Activated naive CD4-positive, alpha-beta T cell treated with anti-CD3 and anti-CD28 coated beads for 36 hours (primary cell): ENCODE measurements around the gene LYPLA2. TPM values are rescaled to one million over a fixed set of nuclear protein-coding genes. Genes with fewer than 3 reads are reported as not detected.
"Not testable (repeated sequence)": the region's sequence is repeated elsewhere in the genome, so short reads cannot be mapped to it uniquely, and the experiment has no call there.

ENCODE experiments used
- CTCF ChIA-PET: fragments of 350-600 bp; sonication (Branson Sonifier 250); formaldehyde crosslinking; loops from one replicate; lab custom pipeline; 2021; ENCODE audit warnings: antibody characterized with exemption; lab: Charles Lee
- DNase-seq: peaks from one replicate; pipeline ENCODE4 v3.0.0-alpha.2; 2020
- H3K27ac Mint-ChIP-seq: one replicate; pipeline ENCODE4 v1.8.0; 2021; ENCODE audit warnings: mild to moderate bottlenecking, mixed read lengths
- H3K27me3 Mint-ChIP-seq: one replicate; pipeline ENCODE4 v1.8.0; 2021; ENCODE audit warnings: low read depth, mixed read lengths
- H3K36me3 Mint-ChIP-seq: one replicate; pipeline ENCODE4 v1.8.0; 2021; ENCODE audit warnings: low read depth, mixed read lengths
- H3K4me1 Mint-ChIP-seq: one replicate; pipeline ENCODE4 v1.8.0; 2021; ENCODE audit warnings: low read depth, mixed read lengths
- H3K4me3 Mint-ChIP-seq: one replicate; pipeline ENCODE4 v1.8.0; 2021; ENCODE audit warnings: mild to moderate bottlenecking, moderate library complexity, mixed read lengths
- H3K9me3 Mint-ChIP-seq: one replicate; pipeline ENCODE4 v1.8.0; 2021; ENCODE audit warnings: mixed read lengths
- intact Hi-C: fragments of 100-400 bp; cut with micrococcal nuclease; formaldehyde crosslinking; loops from one replicate; pipeline ENCODE4 v1.15.1; 2023
- total RNA-seq, 2 experiments: library from RNA; stranded (reverse); gene quantifications; one replicate each; pipeline ENCODE4 v1.2.3, GENCODE V29; 2021

LYPLA2 gene
- total RNA-seq, 2 experiments from 2014 or later, result 48.1 to 49.7 TPM

DNA sequence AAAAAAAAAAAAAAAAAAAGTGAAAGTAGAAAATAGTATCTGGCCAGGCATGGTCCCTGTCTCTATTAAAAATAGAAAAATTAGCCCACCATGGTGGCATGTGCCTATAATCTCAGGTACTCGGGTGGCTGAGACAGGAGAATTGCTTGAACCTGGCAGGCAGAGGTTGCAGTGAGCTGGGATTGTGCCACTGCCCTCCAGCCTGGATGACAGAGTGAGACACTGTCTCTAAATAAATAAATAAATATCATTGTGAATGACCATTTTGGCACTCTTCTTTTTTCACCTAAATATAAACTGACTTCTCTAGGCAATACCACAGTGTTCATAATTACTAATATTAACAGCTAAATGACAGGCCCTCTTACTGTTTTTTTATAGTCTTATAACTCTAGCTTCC lies 33.1 kb upstream of the LYPLA2 start:
- CTCF ChIA-PET, result interaction anchor here (0.6 to 0.8 kb wide), 3 partner anchors 152 to 298 kb away, joined by 3 to 6 read pairs (median 3); no protein-coding TSS in a partner anchor
- no peak for DNase-seq
- no peak overlapping the region for H3K4me3 Mint-ChIP-seq
- no peaks in the 10 kb centered on the region for H3K27me3 Mint-ChIP-seq
- peaks cover 40% of the 10 kb centered on the region for H3K36me3 Mint-ChIP-seq
- H3K27ac Mint-ChIP-seq, result no peak overlapping the region
- intact Hi-C loops, result no loop called here
- H3K4me1 Mint-ChIP-seq, result no peaks in the 10 kb centered on the region
- H3K9me3 Mint-ChIP-seq, result no peaks in the 10 kb centered on the region

- DNase-seq, result no peak
- Mint-ChIP-seq H3K27ac (no peak overlapping the region), H3K4me1 (no peaks in the 10 kb centered on the region), H3K36me3 (peaks cover 31% of the 10 kb centered on the region), H3K9me3 (no peaks in the 10 kb centered on the region), H3K4me3 (no peak overlapping the region), H3K27me3 (no peaks in the 10 kb centered on the region)
- CTCF ChIA-PET, result interaction anchor here (0.6 kb wide), 1 partner anchor 13 kb away, joined by 3 read pairs; no protein-coding TSS in a partner anchor
- intact Hi-C loops, result no loop called here
Measured at GRCh38 chr1:23759277-23759676, 31.7 kb upstream of the LYPLA2 start.

- H3K36me3 Mint-ChIP-seq, result peaks cover 16% of the 10 kb centered on the region
Measured at GRCh38 chr1:23763041-23763577, 27.8 kb upstream of the LYPLA2 start.

DNA sequence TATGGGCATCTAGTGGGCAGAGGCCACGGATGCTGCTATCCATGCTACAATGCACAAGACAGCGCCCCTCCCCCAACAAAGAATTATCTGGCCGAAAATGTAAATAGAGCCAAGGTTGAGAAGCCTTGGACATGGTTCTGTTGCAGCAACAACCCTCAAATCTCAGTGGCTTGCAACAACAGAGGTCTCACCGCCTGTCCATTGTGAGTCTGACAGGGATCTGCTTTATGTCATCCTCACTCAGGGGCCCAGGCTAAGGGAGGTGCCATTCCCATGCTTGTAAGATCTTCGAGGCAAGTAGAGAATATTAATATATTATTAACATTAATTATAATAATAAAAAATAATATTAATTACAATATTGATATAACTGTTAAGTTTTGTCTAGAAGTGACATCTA lies 22.2 kb upstream of the LYPLA2 start:
- no peak for DNase-seq
- Mint-ChIP-seq H3K27ac (no peak overlapping the region), H3K9me3 (no peaks in the 10 kb centered on the region), H3K4me1 (peaks cover 9% of the 10 kb centered on the region), H3K27me3 (no peaks in the 10 kb centered on the region), H3K36me3 (peaks cover 2% of the 10 kb centered on the region), H3K4me3 (no peak overlapping the region)
- CTCF ChIA-PET, result no interaction called here
- intact Hi-C loops, result no loop called here

More at GRCh38 chr1:23763041-23763577, 27.8 kb upstream of the LYPLA2 start:
- CTCF ChIA-PET, result interaction anchor here (0.7 to 0.9 kb wide), 5 partner anchors 9 to 824 kb away, joined by 3 to 10 read pairs (median 4); no protein-coding TSS in a partner anchor
- intact Hi-C loops, result no loop called here
- H3K27me3 Mint-ChIP-seq, result no peaks in the 10 kb centered on the region
- no peak overlapping the region for H3K4me3 Mint-ChIP-seq
- no peak for DNase-seq
- H3K9me3 Mint-ChIP-seq, result no peaks in the 10 kb centered on the region
- no peaks in the 10 kb centered on the region for H3K4me1 Mint-ChIP-seq
- H3K27ac Mint-ChIP-seq, result no peak overlapping the region

GRCh38 chr1:23772049-23772853 lies 18.7 kb upstream of the LYPLA2 start:
- peak; percentile 95 for DNase-seq
- Mint-ChIP-seq H3K4me1 (peaks cover 31% of the 10 kb centered on the region), H3K9me3 (no peaks in the 10 kb centered on the region), H3K27ac (no peak overlapping the region), H3K36me3 (peaks cover 1% of the 10 kb centered on the region), H3K4me3 (no peak overlapping the region), H3K27me3 (no peaks in the 10 kb centered on the region)
- intact Hi-C loops, result loop anchor here (1.0 kb wide), 2 partner anchors 96 to 144 kb away; partner anchors contain the start of gene FUCA1
- CTCF ChIA-PET, result interaction anchor here (0.6 to 2.7 kb wide), 37 partner anchors 8 to 1144 kb away, joined by 3 to 23 read pairs (median 4); partner anchors contain the start of genes CNR2, ELOA, GALE and HMGCL

DNA sequence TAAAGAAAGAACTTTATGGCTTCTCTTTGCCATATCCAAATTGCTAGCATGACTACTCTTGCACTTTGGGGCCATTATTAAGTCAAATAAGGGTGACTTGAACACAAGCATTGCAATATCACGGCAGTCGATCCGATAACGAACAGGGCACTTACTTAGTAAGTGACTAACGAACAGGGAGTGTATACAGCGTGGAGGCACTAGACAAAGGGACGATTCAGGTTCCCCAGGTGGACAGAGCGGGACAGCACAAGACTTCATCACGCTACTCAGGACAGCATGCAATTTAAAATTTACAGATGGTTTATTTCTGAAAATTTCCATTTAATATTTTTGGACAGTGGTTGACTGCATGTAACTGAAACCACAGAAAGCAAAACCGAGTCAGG lies 18.1 kb upstream of the LYPLA2 start:
- H3K27me3 Mint-ChIP-seq, result no peaks in the 10 kb centered on the region
- H3K4me1 Mint-ChIP-seq, result peaks cover 33% of the 10 kb centered on the region
- CTCF ChIA-PET, result no interaction called here
- intact Hi-C loops, result loop anchor here (1.0 kb wide), 2 partner anchors 95 to 143 kb away; partner anchors contain the start of gene FUCA1
- H3K9me3 Mint-ChIP-seq, result no peaks in the 10 kb centered on the region
- H3K4me3 Mint-ChIP-seq, result no peak overlapping the region
- H3K27ac Mint-ChIP-seq, result no peak overlapping the region
- no peak for DNase-seq
- H3K36me3 Mint-ChIP-seq, result peaks cover 1% of the 10 kb centered on the region

DNA sequence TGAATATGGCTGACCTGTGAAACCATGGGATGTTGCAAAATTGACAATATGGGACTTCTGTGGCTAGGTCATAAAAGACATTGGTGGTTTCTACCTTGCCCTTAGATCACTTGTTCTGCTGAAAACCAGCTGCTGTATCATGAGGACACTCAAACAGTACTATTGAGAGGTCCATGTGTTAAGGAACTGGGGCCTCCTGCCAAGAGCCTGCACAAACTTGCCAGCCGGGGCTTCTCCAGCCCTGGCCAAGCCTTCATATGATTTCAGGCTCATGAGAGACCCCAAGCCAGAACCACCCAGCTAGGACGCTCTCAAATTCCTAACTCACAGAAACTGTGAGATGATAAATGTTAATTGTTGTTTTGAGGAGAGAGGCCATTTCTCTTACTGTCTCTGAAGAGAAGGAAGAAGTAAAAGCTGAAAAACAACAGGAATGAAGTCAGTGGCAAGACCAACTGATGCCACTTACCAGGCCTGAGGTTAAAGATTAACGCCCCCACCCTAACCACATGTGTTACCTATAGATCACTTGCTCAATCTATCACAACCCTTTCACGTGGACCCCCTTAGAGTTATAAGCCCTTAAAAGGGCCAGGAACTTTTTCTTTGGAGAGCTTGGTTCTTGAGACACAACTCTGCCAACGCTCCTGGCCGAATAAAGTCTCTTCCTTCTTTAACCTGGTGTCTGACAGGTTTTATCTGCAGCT lies 16.6 kb upstream of the LYPLA2 start:
- CTCF ChIA-PET, result interaction anchor here (0.6 to 2.0 kb wide), 6 partner anchors 10 to 142 kb away, joined by 3 to 9 read pairs (median 4); no protein-coding TSS in a partner anchor
- intact Hi-C loops, result no loop called here
- Mint-ChIP-seq H3K4me1 (peaks cover 38% of the 10 kb centered on the region), H3K27me3 (no peaks in the 10 kb centered on the region), H3K4me3 (no peak overlapping the region), H3K36me3 (peaks cover 1% of the 10 kb centered on the region), H3K9me3 (no peaks in the 10 kb centered on the region), H3K27ac (peak overlapping the region; percentile 30)
- no peak for DNase-seq

DNA sequence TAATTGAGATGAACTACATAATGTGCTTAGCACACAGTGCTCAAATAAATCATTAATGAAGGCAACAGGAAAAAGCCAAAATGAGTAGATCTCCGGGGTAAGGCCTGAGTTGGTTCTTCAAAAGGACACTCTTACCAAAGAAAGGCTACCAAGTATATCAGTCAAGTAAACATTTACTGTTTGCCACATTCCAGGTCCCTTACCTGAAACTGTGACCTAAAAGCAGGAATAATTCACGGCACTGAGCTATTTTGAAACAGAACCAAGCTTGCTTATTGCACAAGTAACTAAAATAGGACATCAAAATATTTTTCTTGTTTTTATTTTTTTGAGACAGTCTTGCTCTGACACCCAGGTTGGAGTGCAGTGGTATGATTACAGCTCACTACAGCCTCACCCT lies 14.7 kb upstream of the LYPLA2 start:
- no peak overlapping the region for H3K4me3 Mint-ChIP-seq
- H3K9me3 Mint-ChIP-seq, result no peaks in the 10 kb centered on the region
- no peaks in the 10 kb centered on the region for H3K27me3 Mint-ChIP-seq
- CTCF ChIA-PET, result interaction anchor here (0.6 to 2.0 kb wide), 4 partner anchors 9 to 140 kb away, joined by 3 to 9 read pairs (median 5); partner anchors contain the start of gene RPL11
- peaks cover 51% of the 10 kb centered on the region for H3K4me1 Mint-ChIP-seq
- H3K27ac Mint-ChIP-seq, result no peak overlapping the region
- no peak for DNase-seq
- intact Hi-C loops, result no loop called here
- peaks cover 7% of the 10 kb centered on the region for H3K36me3 Mint-ChIP-seq

DNA sequence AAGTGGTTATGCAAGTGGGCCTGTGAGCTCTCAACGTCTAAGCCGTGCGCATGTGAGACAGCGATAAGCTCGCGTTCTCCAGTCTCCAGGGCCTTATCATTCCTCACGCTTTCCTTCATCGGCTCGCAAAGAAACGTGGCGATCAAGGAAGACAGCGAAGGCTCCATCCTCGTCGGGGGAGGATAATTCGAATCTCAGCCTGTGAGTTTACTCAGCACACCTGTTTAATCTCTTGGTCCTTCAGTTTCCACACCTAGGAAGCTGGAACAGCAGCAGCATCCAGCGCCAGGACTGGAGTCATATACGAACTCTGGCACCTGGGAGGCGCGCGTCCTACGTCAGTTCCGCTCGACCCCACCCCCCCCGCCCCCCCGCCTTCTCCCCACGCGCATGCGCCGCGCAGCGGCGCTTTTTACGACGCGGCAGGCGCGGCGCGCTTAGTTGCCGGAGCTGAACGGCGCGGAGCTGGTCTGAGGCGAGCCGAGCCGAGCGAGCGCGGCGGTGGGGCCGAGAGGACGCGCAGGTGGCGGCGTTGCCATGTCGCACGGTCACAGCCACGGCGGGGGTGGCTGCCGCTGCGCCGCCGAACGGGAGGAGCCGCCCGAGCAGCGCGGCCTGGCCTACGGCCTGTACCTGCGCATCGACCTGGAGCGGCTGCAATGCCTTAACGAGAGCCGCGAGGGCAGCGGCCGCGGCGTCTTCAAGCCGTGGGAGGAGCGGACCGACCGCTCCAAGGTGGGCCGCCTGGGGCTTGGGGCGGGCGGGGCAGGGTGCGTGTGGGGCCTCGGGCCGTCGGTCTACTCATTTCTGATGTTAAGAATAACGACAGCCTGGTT lies 12.7 kb upstream of the LYPLA2 start, which contains the start of gene PITHD1:
Gene PITHD1, plus strand, starts transcription at position 440 of the 836 bp plus-strand sequence. Its CDS starts 98 bp downstream, at position 538.
- no peaks in the 10 kb centered on the region for H3K27me3 Mint-ChIP-seq
- H3K27ac Mint-ChIP-seq, result peak within 1 kb of the TSS; percentile 88
- intact Hi-C loops, result loop anchor here (1.0 to 2.0 kb wide), 5 partner anchors 13 to 181 kb away; partner anchors contain the start of genes GALE, HMGCL, LYPLA2 and PNRC2
- DNase-seq, result peak; percentile 81
- H3K4me3 Mint-ChIP-seq, result peak within 1 kb of the TSS; percentile 86
- no peaks in the 10 kb centered on the region for H3K9me3 Mint-ChIP-seq
- peaks cover 14% of the 10 kb centered on the region for H3K36me3 Mint-ChIP-seq
- CTCF ChIA-PET, result interaction anchor here (0.6 to 1.8 kb wide), 4 partner anchors 33 to 186 kb away, joined by 3 to 5 read pairs (median 3); partner anchors contain the start of gene RPL11
- H3K4me1 Mint-ChIP-seq, result peaks cover 50% of the 10 kb centered on the region

- peak overlapping the region; percentile 86 for H3K4me3 Mint-ChIP-seq
- no peaks in the 10 kb centered on the region for H3K9me3 Mint-ChIP-seq
- no peaks in the 10 kb centered on the region for H3K27me3 Mint-ChIP-seq
- peak overlapping the region; percentile 67 for H3K27ac Mint-ChIP-seq
- intact Hi-C loops, result loop anchor here (2.0 kb wide), 2 partner anchors 35 to 45 kb away; partner anchors contain the start of gene HMGCL
- H3K4me1 Mint-ChIP-seq, result peaks cover 41% of the 10 kb centered on the region
- peaks cover 15% of the 10 kb centered on the region for H3K36me3 Mint-ChIP-seq
- CTCF ChIA-PET, result interaction anchor here (1.0 to 3.8 kb wide), 4 partner anchors 9 to 140 kb away, joined by 4 to 19 read pairs (median 6); no protein-coding TSS in a partner anchor
- DNase-seq, result no peak
Measured at GRCh38 chr1:23779826-23780371, 11.0 kb upstream of the LYPLA2 start.

GRCh38 chr1:23783141-23783540 lies 7.8 kb upstream of the LYPLA2 start:
- H3K27me3 Mint-ChIP-seq, DNase-seq, intact Hi-C loops, H3K4me3 Mint-ChIP-seq, H3K27ac Mint-ChIP-seq, H3K9me3 Mint-ChIP-seq: not testable (repeated sequence)
- H3K4me1 Mint-ChIP-seq, result peaks cover 24% of the 10 kb centered on the region
- CTCF ChIA-PET, result interaction anchor here (0.6 kb wide), 1 partner anchor 52 kb away, joined by 4 read pairs; no protein-coding TSS in a partner anchor
- peaks cover 36% of the 10 kb centered on the region for H3K36me3 Mint-ChIP-seq
